PC-3 (cell line): ENCODE measurements around the gene ZNF185. TPM values are rescaled to one million over a fixed set of nuclear protein-coding genes. Genes with fewer than 3 reads are reported as not detected.

ENCODE experiments used
- ATAC-seq: fragments of 200-7000 bp; cut with Tn5 transposase; 2 replicates; pipeline ENCODE4 v1.9.1; 2020; ENCODE audit warnings: mild to moderate bottlenecking, moderate library complexity
- BruUV-seq: library from RNA; stranded (reverse); fragments of 400-500 nt; replicated peaks from 2 replicates; lab custom pipeline; 2021; lab: Mats Ljungman, UMichigan
- CTCF ChIA-PET: fragments of 300-600 bp; sonication (Branson Sonifier 250); formaldehyde crosslinking; loops from one replicate; lab custom pipeline; 2022; ENCODE audit warnings: antibody characterized with exemption; lab: Charles Lee
- POLR2A ChIA-PET: fragments of 300-600 bp; sonication (Branson Sonifier 250); formaldehyde crosslinking; loops from one replicate; lab custom pipeline; 2022; ENCODE audit warnings: antibody characterized with exemption; ENCODE audit not compliant: unreplicated experiment; lab: Charles Lee
- DNase-seq: peaks from one replicate; pipeline ENCODE4 v3.0.0-alpha.2; 2015
- H2AFZ ChIP-seq: fragments of 300-600 bp; sonication (generic); 2 replicates; pipeline ENCODE4 v1.6.0; 2016; ENCODE audit warnings: antibody characterized with exemption, low read length
- H3F3A ChIP-seq: fragments of 300-600 bp; sonication (generic); one replicate; pipeline ENCODE4 v1.6.0; 2017; ENCODE audit warnings: antibody characterized with exemption, low read length, control low read depth, mild to moderate bottlenecking; ENCODE audit not compliant: unreplicated experiment
- H3K27ac ChIP-seq: fragments of 300-600 bp; sonication (generic); 2 replicates; pipeline ENCODE4 v1.5.1; 2016; ENCODE audit warnings: mild to moderate bottlenecking, low read length
- H3K27me3 ChIP-seq: fragments of 300-600 bp; sonication (generic); 2 replicates; pipeline ENCODE4 v1.6.1; 2016; ENCODE audit warnings: low read length, mixed read lengths
- H3K36me3 ChIP-seq: fragments of 300-600 bp; sonication (generic); 2 replicates; pipeline ENCODE4 v1.6.1; 2016; ENCODE audit warnings: low read depth, mixed run types, low read length, mixed read lengths
- H3K4me1 ChIP-seq: fragments of 300-600 bp; sonication (generic); 2 replicates; pipeline ENCODE4 v1.5.1; 2016; ENCODE audit warnings: low read length; ENCODE audit not compliant: insufficient read depth
- H3K4me2 ChIP-seq: fragments of 300-600 bp; sonication (generic); 2 replicates; pipeline ENCODE4 v1.6.0; 2016; ENCODE audit warnings: low read length
- H3K4me3 ChIP-seq: fragments of 300-600 bp; sonication (generic); 2 replicates; pipeline ENCODE4 v1.5.1; 2016; ENCODE audit warnings: mild to moderate bottlenecking, low read length, mixed read lengths
- H3K79me2 ChIP-seq: fragments of 300-600 bp; sonication (generic); 2 replicates; pipeline ENCODE4 v1.6.1; 2017; ENCODE audit warnings: low read length, mixed read lengths
- H3K9ac ChIP-seq: fragments of 300-600 bp; sonication (generic); 2 replicates; pipeline ENCODE4 v1.6.0; 2016; ENCODE audit warnings: mild to moderate bottlenecking, low read length
- H3K9me2 ChIP-seq: fragments of 300-600 bp; sonication (generic); replicated peaks from 2 replicates; pipeline ENCODE4 v1.6.1; 2016; ENCODE audit warnings: mixed run types, low read length, mixed read lengths
- H3K9me3 ChIP-seq: fragments of 300-600 bp; sonication (generic); 2 replicates; pipeline ENCODE4 v1.6.1; 2016; ENCODE audit warnings: low read length, mixed read lengths
- H4K20me1 ChIP-seq: fragments of 300-600 bp; sonication (generic); 2 replicates; pipeline ENCODE4 v1.6.1; 2016; ENCODE audit warnings: low read length, mixed read lengths
- CTCF ChIP-seq: fragments of 300-600 bp; sonication (generic); conservative IDR thresholded peaks from 2 replicates; pipeline ENCODE4 v1.5.1; 2017; ENCODE audit warnings: antibody characterized with exemption, low read depth, mild to moderate bottlenecking, low read length
- EZH2 ChIP-seq: fragments of 300-600 bp; sonication (generic); IDR thresholded peaks from one replicate; pipeline ENCODE4 v1.6.1; 2017; ENCODE audit warnings: antibody characterized with exemption, mild to moderate bottlenecking, low read length; ENCODE audit not compliant: unreplicated experiment
- EZH2phosphoT487 ChIP-seq: fragments of 300-600 bp; sonication (generic); IDR thresholded peaks from 2 replicates; pipeline ENCODE4 v1.6.1; 2018; ENCODE audit warnings: mild to moderate bottlenecking, antibody characterized with exemption, low read length, borderline replicate concordance
- intact Hi-C: fragments of 100-400 bp; cut with micrococcal nuclease; formaldehyde crosslinking; loops from 2 replicates; pipeline ENCODE4 v1.9.0; 2023
- total RNA-seq: library from RNA; depleted of rRNA; stranded (reverse); fragments of >200 nt; gene quantifications from 2 replicates; pipeline ENCODE4 v1.2.3, GENCODE V29; 2014

ZNF185 gene
- total RNA-seq, 1 experiment from 2014 or later, result 68.9 TPM

GRCh38 chrX:152932598-152933175 lies 34.8 kb downstream of the ZNF185 start:
- no TSS peak for BruUV-seq
- H3K36me3 ChIP-seq, result no peaks in the 10 kb centered on the region; the same call in none of the 2 replicates
- TF ChIP-seq EZH2, result no peak
- no peak for TF ChIP-seq EZH2phosphoT487
- TF ChIP-seq CTCF, result no peak
- no peaks in the 10 kb centered on the region for H3F3A ChIP-seq
- POLR2A ChIA-PET, result no interaction called here
- intact Hi-C loops, result no loop called here
- no peak overlapping the region for H2AFZ ChIP-seq
- no peaks in the 10 kb centered on the region for H3K9me3 ChIP-seq
- H3K27me3 ChIP-seq, result no peaks in the 10 kb centered on the region
- CTCF ChIA-PET, result no interaction called here
- no peak overlapping the region for H3K4me3 ChIP-seq
- no peaks in the 10 kb centered on the region for H3K9me2 ChIP-seq
- H3K27ac ChIP-seq, result no peak overlapping the region
- H3K4me2 ChIP-seq, result no peak overlapping the region
- no peak; the same call in 1 of the 2 replicates for ATAC-seq
- DNase-seq, result no peak
- H4K20me1 ChIP-seq, result no peaks in the 10 kb centered on the region
- no peak overlapping the region for H3K9ac ChIP-seq
- H3K4me1 ChIP-seq, result no peaks in the 10 kb centered on the region
- H3K79me2 ChIP-seq, result no peaks in the 10 kb centered on the region

- TF ChIP-seq EZH2phosphoT487 (no peak), CTCF (no peak), EZH2 (no peak)
- intact Hi-C loops, result no loop called here
- no peak for DNase-seq
- Histone ChIP-seq H3K4me2 (no peak overlapping the region), H3K9me2 (no peaks in the 10 kb centered on the region), H3K9me3 (no peaks in the 10 kb centered on the region), H3K36me3 (no peaks in the 10 kb centered on the region; the same call in none of the 2 replicates), H2AFZ (no peak overlapping the region), H3K79me2 (no peaks in the 10 kb centered on the region), H3K27ac (no peak overlapping the region), H4K20me1 (no peaks in the 10 kb centered on the region), H3K9ac (no peak overlapping the region), H3K27me3 (no peaks in the 10 kb centered on the region), H3K4me3 (no peak overlapping the region), H3F3A (no peaks in the 10 kb centered on the region), H3K4me1 (no peaks in the 10 kb centered on the region)
- BruUV-seq, result no TSS peak
- CTCF ChIA-PET, result no interaction called here
- POLR2A ChIA-PET, result no interaction called here
- ATAC-seq, result no peak
Measured at GRCh38 chrX:152936306-152936705, 38.4 kb downstream of the ZNF185 start.

GRCh38 chrX:152937236-152937635 lies 39.4 kb downstream of the ZNF185 start:
- no peaks in the 10 kb centered on the region for H3K27me3 ChIP-seq
- CTCF ChIA-PET, result no interaction called here
- H3F3A ChIP-seq, result no peaks in the 10 kb centered on the region
- no peaks in the 10 kb centered on the region for H4K20me1 ChIP-seq
- no TSS peak for BruUV-seq
- no peak for DNase-seq
- H3K9me3 ChIP-seq, result no peaks in the 10 kb centered on the region
- H3K4me2 ChIP-seq, result no peak overlapping the region
- no peaks in the 10 kb centered on the region for H3K79me2 ChIP-seq
- H3K9ac ChIP-seq, result no peak overlapping the region
- H3K4me1 ChIP-seq, result no peaks in the 10 kb centered on the region
- H3K4me3 ChIP-seq, result no peak overlapping the region
- H2AFZ ChIP-seq, result no peak overlapping the region
- intact Hi-C loops, result no loop called here
- H3K36me3 ChIP-seq, result no peaks in the 10 kb centered on the region; the same call in none of the 2 replicates
- TF ChIP-seq EZH2phosphoT487, result no peak
- TF ChIP-seq EZH2, result no peak
- TF ChIP-seq CTCF, result no peak
- no peaks in the 10 kb centered on the region for H3K9me2 ChIP-seq
- no peak overlapping the region for H3K27ac ChIP-seq
- POLR2A ChIA-PET, result no interaction called here
- ATAC-seq, result no peak
